Measurements from ENCODE around the gene DNMT3A.
"Not testable (repeated sequence)": the region's sequence is repeated elsewhere in the genome, so short reads cannot be mapped to it uniquely, and the experiment has no call there.

The DNMT3A gene

DNA sequence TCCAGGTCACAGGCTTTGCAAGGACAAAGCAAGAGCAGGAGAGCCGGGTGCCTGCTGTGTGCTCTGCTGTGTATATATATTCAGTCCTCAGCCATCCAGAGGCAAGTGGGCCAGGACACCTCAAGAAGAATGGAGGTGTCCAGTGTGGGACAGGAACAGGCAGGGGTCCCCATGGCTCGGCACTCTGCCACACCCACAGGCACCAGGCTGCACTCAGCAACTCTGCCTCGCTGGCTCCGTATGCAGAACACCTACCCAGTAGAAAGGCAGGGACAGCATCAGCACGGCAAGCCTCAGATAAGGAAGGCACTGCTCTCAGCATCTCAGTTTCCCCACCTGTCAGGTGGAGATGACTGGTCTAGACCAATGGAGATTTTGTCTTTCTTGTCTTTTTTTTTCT lies 57.8 kb downstream of the DNMT3A start:
- no peak for DNase-seq (ENCODE audit: low read depth)

GRCh38 chr2:25281941-25282340 lies 59.8 kb downstream of the DNMT3A start:
- DNase-seq (ENCODE audit: low read depth) = no peak

GRCh38 chr2:25281522-25281921 lies 60.2 kb downstream of the DNMT3A start:
- DNase-seq (ENCODE audit: low read depth) = no peak

- DNase-seq (ENCODE audit: low read depth) = no peak
These were observed 61.6 kb downstream of the DNMT3A start for GRCh38 chr2:25280051-25280687.

DNA sequence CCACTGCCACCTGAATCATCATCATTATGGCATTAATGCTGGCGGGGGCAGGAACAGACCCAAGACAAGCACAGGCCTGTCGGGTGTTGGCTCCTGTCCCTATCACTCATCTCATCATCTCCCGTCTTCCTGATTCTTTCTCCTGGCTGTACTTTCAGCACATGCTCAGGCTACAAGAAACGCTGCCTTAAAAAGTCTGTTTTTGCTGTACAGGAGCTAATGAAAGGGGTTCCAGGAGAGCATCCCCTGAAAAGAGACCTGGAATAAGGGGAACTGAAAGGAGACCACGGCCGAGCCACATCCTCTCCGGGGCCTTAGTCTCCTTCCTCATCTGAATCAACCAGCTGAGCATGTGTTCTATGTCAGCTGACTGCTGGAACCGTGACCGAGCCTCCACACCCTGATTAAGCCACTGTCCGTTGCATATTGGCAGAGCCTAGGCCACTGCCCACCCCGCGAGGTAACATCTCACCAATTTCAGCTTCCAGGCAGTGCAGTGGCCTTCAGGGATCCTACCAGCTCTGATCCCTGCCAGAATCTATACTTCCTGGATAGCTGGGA lies 62.6 kb downstream of the DNMT3A start:
- DNase-seq (ENCODE audit: low read depth) = no peak

DNA sequence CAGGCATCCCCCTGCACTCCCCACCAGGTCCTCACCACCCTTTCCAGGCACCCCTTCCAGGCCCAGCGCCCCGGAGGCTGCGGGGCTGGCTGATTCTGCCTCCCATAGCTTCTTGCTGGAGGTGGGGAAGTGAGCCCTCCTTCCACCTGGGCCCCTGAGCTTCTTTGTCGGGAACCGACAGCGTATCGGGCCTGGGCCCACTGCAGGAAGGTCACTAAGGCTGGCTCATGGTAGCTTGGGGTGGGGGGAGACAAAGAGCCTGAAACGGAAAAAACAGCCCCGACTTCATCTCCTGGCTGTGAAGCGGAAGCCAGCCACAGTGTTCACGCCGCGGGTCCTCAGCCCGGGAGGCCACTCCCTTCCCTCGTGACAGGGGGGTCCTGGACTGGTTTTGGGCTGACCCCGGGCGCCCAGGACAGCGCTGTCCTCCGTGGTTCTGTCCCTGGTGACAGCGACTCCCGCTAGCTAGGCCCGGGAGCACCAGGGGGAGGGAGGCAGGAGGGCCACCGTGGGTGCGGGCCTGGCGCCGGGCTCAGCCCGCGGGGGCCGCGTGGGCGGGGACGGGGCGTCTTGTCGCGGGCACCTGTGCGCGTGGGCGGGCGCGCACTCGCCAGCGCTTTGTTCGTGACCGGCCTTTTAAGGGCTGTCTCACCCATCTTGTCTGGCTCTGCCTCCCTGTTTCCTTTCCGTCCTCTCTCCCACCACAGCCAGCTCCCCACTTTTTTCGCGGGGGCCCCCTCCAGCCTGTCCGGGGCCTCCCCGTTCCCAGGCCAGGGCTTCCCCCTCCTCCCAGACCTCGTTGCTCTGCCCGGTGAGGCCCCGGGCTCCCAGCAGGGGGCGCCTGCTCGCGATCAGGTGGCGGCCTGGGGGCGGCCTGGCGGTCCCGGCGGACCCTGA lies 64.9 kb downstream of the DNMT3A start:
- peak; percentile 66 for DNase-seq (ENCODE audit: low read depth)

DNA sequence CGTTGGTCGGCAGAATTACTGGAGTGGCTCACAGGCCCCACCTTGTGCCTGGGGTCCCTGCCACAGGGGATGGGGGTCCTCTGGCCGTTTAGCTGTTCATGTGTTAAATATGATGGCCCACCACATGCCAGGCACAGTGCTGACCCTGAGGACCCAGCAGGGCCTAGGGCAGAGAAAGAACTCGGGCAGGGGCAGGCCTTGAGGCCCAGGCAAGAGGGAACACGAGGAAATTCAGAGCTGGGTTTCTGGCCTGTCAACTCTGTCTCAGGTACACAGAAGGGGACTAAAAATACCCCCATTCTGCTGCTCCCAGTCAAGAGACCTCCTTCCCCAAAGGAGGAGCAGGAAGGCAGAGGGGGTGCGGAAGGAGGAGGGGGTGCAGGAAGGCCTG lies 66.2 kb downstream of the DNMT3A start:
- no peak for DNase-seq (ENCODE audit: low read depth)

DNA sequence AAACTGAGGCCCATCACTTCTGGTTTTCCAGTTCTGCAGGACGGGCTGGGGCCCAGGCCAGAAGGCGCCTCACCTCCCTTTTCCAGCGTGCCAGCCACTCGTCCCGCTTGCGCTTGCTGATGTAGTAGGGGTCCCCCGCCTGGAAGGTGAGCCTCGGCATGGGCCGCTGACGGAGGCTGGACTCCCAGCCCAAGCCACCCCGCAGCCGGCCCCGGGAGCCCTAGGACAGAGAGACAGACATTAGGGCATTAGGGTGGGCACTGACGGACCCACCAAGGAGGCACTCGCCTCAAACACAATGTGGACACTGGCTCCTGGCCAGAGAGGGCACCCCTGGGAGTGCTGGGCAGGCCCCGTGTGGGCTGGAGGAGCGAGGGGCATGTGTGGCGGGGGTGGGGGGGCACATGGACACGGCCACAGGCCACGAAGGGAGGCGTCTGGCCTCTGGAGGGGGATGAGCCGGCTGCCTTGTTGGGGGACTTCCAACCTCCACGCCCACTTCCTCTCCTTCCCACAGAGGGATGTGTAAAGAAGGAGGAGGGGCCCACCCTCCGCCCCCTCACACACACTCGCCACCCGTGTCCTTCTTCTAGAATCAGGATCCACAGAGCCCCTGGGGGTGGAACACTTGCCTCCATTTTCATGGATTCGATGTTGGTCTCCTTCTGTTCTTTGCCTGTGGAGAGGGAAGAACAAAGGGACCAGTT lies 66.7 kb downstream of the DNMT3A start:
- no peak for DNase-seq (ENCODE audit: low read depth)

DNA sequence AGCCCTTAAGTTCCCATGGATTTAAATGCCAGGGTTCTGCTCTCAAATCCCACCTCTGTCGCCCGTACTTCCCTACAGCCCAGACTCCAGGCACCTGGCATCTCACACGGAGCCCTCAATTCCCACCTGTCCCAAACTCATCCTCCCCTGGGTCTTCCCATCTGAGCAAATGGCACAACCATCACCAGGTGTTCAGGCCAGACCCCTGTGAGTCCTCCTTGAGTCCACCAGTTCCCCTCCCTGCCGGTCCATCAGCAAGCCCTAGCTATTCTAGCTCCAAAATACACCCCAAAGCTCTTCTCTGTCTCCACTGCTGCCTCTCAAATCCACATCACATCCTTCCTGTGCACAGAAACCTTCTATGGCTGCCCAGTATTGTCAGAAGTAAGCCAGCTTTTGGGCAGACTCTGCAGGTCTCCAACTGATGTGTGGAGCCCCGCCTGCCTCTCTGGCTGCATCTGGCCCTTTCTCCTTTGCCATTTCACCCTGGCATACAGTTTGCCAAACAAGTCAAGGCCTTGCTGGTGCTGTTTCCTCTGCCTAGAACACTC lies 67.7 kb downstream of the DNMT3A start:
- DNase-seq (ENCODE audit: low read depth) = no peak

GRCh38 chr2:25272705-25273104 lies 69.0 kb downstream of the DNMT3A start:
- DNase-seq (ENCODE audit: low read depth) = not testable (repeated sequence)

- no peak for DNase-seq (ENCODE audit: low read depth)
These were observed 71.7 kb downstream of the DNMT3A start for GRCh38 chr2:25270061-25270460.

DNA sequence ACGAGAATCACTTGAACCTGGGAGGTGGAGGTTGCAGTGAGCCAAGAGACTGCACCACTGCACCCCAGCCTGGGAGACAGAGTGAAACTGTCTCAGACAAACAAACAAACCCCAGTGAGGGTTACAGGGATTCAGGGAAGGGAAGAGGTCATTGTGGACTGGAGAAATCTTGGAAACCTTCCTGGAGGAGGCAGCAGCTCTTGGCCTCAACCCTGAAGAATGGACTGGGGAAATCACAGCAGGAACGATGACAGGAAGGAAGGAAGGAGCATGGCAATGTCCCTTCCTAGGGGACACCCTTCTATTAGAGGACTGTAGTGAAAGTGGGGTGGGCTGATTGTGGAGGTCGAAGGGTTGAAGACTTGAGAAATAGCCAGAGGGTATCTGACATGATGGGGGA lies 72.5 kb downstream of the DNMT3A start:
- DNase-seq (ENCODE audit: low read depth) = no peak

DNA sequence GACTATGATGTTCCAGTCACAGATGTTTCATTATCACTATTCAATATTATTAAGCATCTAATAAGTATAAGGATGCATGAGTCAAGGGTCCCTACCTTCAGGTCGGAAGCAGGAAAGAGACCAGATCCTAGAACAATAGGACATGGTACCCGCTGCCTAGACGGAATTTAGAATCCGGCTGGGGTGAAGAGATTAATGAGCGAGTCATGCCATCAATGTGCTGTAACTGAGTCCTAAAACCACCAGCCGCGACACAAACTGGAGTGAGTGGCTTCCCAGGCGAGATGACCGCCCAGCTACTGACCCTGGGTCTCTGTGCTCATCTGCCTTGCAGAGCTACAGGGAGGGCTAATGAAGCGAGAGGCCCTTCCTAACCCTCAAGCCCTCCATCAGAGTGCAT lies 73.6 kb downstream of the DNMT3A start:
- DNase-seq (ENCODE audit: low read depth) = no peak

GRCh38 chr2:25266399-25266798 lies 75.3 kb downstream of the DNMT3A start:
- no peak for DNase-seq (ENCODE audit: low read depth)

DNA sequence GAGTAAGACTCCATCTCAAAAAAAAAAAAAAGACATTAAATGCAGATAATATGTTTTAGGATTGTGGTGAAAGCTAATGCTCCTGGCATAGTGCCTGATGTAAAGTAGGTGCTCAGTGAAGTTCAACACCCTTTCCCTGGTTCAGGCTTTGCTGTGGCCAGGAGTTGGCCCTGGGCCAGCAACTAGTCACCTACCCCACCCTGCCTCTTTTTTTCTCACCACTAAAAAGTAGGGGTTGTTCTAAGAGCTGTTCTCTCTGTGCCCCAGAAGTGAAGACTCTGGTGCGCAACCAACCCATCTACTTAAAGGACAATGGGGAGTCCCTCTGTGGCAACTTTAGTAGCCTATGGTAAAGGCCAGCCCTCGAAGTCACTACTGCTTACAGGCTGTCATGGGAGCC lies 75.9 kb downstream of the DNMT3A start:
- no peak for DNase-seq (ENCODE audit: low read depth)

DNA sequence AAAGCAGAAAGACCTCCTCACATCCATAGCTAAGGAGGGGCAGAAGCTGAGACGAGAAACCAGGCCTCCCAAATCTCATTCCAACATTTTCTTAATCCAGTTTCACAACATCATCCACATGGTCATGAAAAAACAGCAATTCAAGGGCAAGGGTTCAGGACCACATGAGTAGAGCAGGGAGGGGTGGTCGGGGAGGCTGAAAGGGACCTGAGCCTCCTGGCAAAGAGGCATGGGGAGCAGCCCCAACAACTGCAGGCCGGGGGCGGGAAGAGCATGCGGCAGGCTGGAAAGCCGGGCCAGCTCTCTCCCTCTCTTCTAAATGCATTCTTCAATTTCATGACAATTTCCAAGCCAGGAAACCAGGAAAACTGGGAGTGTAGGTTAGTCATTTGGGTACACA lies 76.7 kb downstream of the DNMT3A start:
- DNase-seq (ENCODE audit: low read depth) = no peak

DNA sequence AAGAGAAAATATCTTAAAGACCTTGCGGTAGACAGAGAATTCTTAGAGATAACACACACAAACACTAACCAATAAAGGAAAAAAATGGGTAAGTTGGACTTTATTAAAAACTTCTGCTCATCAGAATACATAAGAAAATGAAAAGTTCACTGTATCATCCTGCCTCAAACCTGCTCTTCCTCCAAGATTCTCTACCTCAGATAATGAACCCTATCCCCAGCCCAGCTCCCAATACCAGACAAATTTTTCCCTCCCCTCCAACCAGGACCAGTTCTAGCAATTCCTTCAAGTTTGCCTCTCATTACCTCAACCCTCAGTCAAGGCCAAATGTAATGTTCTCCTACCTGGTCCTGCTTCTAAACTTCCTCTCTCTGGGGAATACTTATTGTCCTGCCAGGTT lies 79.4 kb downstream of the DNMT3A start:
- DNase-seq (ENCODE audit: low read depth) = no peak

GRCh38 chr2:25259737-25260124 lies 82.0 kb downstream of the DNMT3A start:
- DNase-seq (ENCODE audit: low read depth) = no peak

- DNase-seq (ENCODE audit: low read depth) = no peak
These were observed 82.6 kb downstream of the DNMT3A start for GRCh38 chr2:25258847-25259736.

DNA sequence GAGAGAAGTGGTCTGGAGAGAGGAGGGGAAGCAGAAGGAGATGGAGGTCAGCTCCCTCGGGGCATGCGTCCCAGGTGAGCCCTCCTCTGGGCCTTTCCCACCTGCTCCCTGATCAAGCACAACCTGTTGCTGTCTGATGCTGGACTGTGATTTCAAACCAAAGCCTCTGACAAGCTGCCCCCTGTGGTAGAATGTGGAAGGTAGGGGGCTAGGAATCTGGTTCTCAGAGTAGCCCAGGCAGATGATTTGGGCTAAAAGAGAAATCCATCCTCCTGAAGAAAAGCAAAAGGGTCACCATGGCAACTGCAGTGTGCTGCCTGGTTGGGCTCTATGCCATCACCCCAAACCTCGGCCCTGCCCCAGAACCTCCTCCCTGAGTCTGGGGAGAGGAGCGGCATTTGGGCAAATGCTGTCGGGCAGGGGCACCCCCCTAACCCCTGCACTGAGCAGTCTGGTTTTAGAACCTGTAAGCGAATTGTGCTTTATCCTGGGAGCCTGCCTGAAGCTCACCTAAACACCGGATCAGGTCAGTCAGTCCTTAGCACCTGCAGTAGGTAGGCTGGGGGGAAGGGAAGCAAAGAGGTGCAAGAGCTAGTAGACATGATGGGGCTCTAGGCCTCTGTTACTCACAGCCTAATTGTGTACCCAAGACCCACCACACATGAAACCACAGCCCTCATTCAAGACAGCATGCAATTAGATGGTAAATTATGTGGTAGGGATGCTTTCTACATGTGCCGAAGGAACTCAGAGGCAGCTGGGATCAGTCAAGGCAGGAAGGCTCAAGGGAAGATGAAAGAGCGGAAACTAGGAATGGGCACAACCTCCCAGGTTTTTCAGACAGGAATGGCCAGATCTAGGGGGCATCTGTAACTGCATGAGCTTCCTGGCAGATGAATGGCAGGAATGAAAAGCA lies 83.5 kb downstream of the DNMT3A start:
- no peak for DNase-seq (ENCODE audit: low read depth)
